ENCODE data around the gene GLIPR1L2.

DNA sequence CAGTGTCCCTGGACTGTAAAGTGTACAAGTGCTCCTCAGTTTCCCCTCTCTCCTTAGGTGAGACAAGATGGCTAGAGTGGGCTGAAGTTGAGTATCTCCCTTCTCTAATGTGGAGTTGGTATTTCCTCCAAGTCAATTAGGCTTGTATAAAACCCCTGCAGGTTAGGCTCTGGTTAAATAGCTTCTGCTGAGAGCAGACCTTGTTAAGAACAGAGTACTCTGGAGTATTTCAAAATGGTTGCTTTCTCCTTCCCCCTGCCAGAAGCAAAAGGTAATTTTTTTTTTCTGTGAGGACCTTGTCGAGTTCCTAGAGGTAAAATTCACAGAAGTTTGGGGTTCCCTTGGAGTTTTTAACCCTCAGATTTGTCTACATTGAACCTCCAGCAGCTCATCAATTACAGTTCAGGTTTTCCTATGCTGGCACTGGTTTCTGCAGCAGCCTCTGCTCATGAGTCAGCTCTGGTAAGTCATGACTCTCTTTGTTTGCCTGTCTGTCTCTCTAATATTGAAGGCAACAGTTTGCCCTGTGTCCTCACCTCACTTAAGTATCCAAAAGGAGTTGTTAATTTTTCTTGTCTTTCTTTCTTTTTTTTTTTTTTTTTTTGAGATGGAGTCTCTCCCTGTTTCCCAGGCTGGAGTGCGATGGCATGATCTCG, 61.9 kb downstream of the GLIPR1L2 start:
- TF ChIP-seq, protein P1, sequence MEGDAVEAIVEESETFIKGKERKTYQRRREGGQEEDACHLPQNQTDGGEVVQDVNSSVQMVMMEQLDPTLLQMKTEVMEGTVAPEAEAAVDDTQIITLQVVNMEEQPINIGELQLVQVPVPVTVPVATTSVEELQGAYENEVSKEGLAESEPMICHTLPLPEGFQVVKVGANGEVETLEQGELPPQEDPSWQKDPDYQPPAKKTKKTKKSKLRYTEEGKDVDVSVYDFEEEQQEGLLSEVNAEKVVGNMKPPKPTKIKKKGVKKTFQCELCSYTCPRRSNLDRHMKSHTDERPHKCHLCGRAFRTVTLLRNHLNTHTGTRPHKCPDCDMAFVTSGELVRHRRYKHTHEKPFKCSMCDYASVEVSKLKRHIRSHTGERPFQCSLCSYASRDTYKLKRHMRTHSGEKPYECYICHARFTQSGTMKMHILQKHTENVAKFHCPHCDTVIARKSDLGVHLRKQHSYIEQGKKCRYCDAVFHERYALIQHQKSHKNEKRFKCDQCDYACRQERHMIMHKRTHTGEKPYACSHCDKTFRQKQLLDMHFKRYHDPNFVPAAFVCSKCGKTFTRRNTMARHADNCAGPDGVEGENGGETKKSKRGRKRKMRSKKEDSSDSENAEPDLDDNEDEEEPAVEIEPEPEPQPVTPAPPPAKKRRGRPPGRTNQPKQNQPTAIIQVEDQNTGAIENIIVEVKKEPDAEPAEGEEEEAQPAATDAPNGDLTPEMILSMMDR (IDR thresholded peaks at IDR 0.05; ENCODE audit: insufficient read depth, low read length, poor library complexity, severe bottlenecking), result no peak
- no peak for TF ChIP-seq EZH2phosphoT487 (conservative IDR thresholded peaks at IDR 0.05; ENCODE audit: low read length)
